CD4-positive, alpha-beta T cell treated with Interleukin-17A for 4 hours (primary cell): ENCODE results near the gene HCN3.
"Not testable (repeated sequence)": the region's sequence is repeated elsewhere in the genome, so short reads cannot be mapped to it uniquely, and the experiment has no call there.

Experiments
- DNase-seq: peaks from one replicate; pipeline ENCODE4 v3.0.0-alpha.2; 2020; ENCODE audit warnings: mixed read lengths

The HCN3 gene

GRCh38 chr1:155285631-155286044, 8.4 kb downstream of the HCN3 start:
- DNase-seq = no peak

DNA sequence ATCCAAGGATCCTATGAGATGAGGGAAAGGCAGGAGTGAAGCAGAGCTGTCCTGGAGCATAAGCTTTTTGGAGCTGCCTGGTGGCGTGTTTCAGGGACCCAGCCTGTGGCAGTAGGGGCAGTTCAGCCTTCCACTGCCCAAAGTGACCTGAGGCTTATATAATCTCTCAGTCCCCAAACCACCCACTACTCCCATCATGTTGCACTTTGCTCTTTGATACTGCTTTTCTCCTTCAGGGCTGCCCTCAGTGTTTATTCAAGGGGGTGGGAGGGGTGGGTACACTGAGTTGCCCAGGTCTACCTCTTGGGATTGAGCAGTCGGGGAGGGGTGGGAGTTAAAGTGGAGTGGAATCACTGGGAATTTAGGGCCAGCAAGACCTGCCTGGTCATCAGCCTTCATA, 9.3 kb downstream of the HCN3 start:
- no peak for DNase-seq

DNA sequence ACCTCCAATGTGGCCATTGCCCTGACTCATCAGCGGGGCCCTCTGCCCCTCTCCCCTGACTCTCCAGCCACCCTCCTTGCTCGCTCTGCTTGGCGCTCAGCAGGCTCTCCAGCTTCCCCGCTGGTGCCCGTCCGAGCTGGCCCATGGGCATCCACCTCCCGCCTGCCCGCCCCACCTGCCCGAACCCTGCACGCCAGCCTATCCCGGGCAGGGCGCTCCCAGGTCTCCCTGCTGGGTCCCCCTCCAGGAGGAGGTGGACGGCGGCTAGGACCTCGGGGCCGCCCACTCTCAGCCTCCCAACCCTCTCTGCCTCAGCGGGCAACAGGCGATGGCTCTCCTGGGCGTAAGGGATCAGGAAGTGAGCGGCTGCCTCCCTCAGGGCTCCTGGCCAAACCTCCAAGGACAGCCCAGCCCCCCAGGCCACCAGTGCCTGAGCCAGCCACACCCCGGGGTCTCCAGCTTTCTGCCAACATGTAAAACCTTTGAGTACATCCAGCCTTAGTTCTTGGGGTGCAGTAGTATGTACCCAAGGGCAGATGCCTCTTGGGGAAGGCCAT, 10.8 kb downstream of the HCN3 start:
- DNase-seq = no peak

DNA sequence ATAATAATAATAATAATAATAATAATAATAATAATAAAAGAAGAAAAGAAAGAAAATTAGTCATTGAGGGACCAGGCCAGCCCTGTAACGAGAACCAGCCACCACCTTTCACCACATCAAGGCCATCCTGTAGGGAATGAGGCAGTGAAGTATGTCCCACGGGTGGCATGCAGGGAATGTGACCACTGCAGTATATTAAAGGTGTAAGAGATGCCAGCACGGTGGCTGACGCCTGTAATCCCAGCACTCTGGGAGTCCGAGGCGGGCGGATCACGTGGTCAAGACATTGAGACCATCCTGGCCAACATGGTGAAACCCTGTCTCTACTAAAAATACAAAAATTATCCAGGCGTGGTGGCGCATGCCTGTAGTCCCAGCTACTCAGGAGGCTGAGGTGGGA, 13.7 kb downstream of the HCN3 start:
- not testable (repeated sequence) for DNase-seq

DNA sequence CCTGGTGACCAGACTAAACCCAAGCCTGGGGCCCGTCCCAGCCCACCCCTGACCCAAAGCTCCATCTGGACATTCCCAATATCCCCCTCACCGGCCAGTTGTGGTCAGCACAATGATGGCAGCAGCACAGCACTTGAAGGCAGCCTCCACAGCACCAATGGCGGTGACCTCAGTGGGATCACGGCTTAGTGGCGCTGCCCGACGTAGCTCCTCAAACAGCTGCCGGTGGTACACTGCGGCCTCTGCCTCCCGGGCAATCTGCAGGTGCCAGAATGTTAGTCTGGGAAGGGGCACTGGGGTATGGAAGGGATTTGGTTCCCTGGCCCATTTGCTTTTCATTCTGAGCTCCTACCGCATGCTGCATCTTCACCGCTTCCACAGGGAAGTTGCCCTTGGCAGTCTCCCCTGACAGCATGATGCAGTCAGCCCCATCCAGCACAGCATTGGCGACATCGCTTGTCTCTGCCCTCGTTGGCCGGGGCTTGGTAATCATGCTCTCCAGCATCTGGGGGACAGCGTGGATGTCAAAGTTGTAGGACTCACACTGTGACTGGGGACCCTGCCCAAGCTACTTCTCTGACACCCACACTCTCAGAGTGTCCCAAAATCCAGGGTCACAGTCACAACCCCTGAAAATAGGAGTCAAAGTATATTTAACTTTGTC, 16.0 kb downstream of the HCN3 start:
- no peak for DNase-seq

DNA sequence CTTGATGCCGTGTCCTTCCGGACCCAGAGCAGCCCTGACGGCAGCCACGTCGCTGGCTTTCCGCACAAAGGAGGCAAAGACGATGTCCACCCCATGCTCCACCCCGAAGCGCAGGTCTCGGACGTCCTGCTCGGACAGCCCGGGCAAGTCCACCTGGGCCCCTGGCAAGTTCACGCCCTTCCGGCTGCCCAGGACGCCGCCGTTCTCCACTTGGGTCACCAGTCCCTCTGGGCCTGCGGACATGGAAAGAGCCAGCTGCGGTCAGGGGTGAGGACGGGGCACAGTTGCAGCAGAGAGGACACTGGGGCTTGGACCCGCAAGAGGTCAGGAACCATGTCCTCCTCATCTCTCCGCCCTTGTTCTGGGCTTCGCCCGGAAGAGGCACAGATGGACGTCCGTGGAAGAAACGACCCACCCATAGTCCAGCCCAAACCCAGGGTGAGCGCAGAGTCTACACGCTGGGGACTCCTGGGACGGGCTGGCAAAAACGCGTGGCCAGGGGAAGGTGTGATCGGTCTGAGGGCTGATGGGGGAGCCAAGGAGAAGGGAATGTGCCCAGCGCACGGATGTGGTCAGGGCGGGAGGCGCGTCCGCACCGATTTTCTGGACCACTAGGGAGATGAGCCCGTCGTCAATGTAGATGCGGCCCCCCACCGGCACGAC, 17.4 kb downstream of the HCN3 start:
- DNase-seq = no peak

- DNase-seq = no peak
These were observed 18.1 kb downstream of the HCN3 start for GRCh38 chr1:155295183-155295941.

GRCh38 chr1:155295942-155296267, 18.6 kb downstream of the HCN3 start:
- no peak for DNase-seq

DNA sequence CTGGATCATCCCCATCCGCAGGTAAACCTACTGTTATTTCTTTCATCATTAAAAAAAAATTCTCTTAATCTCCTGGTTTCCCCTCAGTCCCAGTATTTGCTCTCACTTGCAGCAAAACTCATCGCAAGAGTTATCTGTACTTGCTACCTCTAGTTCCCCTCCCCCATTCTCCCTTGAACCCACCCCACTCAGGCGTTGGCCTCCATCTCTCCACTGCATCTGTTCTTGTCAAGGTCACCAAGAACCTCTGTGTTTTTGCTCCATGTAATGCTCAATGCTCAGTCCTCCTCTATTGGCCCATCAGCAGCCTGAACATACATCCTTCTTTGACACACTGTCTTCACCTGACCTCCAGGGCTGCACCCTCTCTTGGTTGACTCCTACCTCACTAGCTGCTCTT, 19.4 kb downstream of the HCN3 start:
- DNase-seq = no peak

GRCh38 chr1:155297384-155297783, 20.1 kb downstream of the HCN3 start:
- DNase-seq = no peak

DNA sequence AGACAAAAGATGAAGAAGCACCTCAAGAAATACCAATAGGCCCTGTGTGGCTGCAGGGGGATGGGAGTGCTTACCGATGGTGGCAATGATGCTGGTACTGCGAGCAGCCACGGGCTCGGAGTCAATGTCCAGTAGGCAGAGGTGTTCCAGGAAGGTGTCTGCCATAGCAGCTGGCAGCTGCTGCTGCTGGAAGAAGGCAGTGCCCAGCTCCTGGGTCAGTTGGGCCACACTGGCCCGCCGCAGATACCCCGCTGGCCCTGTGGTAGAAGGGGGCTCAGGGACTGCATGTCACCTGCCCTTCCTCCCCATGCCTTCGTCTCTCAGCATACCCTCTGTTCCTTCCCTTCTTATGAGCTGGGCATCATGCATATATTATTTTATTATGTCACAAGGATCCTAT, 22.8 kb downstream of the HCN3 start:
- DNase-seq = no peak

DNA sequence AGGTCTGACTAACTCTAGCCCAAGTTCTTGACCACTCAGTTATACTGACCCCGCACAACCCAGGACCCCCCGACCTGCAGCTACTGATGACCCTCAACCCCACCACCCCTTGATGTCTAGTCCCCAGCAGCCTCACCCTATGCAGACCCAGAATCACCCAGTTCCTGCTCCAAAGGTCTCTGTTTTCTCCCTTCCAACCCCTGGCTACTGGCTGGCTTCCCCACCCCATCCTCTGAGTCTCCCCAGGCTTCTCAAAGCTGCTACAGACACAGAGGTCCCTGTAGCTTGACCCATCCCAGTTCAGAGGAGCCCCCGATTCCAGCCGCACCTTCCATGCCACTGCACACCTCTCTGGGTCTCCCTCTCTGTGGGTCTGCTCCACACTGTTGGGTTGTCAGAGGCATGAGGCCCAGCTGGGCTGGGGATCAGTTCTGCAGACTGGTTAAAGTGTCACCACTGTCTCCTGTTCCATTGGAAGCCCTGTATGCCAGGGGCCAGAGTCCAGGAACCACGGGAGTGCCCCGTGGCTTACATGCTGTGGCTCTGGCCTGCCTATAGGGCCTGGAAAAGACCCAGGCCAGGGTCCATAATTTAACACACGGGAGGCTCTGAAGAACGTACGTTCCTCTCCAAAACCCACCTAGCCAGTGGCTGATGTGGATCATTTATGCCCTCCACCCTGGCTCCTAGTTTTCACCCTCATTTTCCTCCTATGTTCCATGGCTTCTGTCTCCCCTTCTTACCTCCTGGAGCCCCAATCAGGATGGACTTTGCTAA, 23.5 kb downstream of the HCN3 start:
- DNase-seq = no peak

DNA sequence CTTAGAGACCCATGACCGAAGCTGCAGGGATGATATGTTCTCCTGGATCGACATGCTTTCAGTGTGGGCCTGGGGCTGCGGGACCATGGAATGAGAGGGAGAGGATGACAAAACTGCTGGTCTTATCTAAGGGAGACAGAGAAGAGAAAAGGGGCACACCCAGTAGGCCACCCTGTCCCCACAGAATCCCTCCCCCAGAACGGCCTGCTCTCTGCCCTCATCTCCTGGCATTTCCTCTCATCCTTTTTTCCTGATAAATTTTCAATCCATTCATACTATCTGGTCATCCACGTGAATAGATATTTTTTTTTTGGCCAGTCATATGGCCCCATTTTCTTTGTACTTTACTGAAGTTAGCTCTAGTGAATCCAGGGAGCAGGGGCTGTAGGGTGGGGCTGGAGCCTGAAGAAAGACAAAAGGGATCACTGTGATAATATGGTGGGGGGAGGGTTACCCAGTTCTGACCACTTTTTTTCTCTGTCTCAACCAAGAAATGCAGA, 24.1 kb downstream of the HCN3 start, which contains the start of gene PKLR:
TSS of gene PKLR (minus strand) at position 97 of the 500 bp plus-strand sequence. CDS start at position 54, 43 bp downstream.
- no peak for DNase-seq

DNA sequence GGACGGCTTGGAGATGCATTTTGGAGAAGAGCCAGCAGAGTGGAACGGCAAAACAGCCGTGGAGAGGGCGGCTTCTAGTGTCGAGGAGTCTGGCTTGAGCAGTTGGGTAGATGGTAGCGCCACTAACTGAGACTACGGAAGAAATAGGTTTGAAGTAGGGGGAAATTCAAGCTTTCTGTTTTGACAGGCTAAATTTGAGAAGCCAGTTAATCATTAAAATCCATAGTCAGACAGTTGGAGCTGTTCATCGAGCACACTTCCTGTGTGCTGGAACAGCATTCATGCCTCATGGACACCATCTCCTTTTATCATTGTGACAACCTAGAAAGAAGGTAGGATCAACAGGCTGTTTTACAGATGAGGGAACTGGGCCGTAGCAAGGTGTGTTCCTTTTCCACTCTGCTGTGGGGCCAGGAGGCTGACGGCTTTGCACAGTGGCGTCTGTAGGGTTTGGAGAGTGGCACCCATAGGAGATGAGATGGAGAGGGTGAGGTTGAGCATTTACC, 27.3 kb downstream of the HCN3 start:
- no peak for DNase-seq

DNA sequence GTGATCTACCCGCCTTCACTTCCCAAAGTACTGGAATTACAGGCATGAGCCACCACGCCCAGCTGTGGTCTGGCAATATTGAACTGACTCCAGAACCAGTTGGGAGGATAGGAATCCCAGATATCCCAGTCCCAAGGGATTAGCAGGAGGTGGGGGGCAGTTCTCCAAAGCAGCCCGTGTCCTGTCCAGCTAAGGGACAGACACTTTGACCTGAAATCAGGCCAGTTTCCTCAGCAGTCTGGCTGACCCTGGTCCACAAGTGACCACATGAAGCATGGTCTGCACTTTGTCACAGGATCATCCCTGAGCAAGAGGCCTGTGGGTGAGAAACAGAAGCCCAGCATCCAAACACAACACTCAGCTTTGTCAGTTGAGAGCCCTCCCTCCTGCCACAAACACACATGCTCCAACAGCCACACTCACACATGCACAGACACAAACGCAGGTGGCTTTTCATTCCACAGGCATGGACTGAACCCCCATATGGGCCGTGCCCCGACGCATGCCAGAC, 28.7 kb downstream of the HCN3 start:
- DNase-seq = no peak

- DNase-seq = no peak
These were observed 30.0 kb downstream of the HCN3 start for GRCh38 chr1:155307247-155307740.

DNA sequence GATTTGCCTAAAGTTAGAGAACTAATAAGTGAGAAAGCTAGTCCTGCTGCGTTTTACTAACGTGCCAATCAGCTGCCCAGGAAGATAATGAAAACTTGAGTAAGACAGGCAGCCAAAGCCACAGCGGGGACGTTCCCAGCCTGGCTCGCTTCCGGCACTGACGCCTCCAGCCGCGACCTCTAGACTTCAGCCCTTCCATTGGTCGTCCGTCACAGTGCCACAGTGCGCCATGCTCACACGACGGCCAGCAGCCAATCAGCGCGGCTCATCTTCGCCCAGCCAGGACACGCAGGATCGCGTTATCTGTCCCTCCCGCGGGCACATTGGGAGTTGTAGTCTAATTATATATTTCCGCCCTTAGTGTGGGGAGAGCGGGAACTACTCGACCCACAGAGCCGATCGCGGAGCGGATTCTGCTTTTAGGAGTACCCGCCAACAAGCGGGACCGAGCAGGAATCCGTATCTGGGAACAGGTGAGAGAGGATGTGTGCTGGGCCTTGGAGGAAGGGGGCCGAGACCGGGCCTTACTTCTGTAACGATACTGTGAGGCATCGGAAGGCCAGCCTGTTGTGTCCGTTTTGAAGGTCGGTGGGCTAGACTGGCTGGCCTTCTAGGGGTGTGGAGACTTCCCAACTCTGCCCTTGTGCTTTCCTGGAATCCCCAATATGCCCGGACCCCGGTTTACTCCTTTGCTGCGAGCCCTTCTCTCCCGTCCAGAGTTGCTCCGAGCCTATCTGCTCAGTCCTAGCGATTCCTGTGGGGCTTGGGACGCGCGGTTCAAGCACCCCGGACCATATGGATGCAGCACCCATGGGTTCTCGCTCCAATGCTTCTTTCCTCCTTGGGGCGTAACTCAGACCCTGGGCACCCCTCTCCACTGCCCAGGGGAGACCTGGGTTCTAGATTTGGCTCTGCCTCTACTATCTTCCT, 31.5 kb downstream of the HCN3 start, which contains the start of gene FDPS:
TSS of gene FDPS (plus strand) at position 374 of the 930 bp plus-strand sequence. CDS start 924 bp downstream, outside the sequence.
- DNase-seq = peak; percentile 96

DNA sequence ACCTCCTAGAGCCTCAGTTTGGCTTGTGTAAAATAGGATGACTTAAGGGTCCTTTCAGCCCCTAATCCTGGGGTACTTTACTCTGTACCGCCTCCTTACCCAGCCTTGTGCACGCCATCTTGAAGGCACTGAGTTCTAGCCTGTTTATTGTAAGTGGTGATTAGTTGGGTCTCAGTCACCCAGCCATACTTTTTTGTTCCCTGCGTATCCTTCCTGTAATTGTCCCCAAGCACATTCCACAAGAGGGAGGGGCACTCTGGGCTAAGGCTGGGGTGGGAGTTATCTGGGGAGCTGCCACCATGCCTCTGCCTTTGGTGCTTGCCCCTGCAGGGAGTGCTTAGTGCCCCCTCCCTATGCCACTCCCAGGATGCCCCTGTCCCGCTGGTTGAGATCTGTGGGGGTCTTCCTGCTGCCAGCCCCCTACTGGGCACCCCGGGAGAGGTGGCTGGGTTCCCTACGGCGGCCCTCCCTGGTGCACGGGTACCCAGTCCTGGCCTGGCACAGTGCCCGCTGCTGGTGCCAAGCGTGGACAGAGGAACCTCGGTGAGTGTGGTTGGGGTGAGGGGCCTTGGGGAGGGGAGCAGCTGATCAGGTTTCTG, 32.3 kb downstream of the HCN3 start:
- DNase-seq = no peak

- DNase-seq = no peak
These were observed 36.0 kb downstream of the HCN3 start for GRCh38 chr1:155313261-155313660.

DNA sequence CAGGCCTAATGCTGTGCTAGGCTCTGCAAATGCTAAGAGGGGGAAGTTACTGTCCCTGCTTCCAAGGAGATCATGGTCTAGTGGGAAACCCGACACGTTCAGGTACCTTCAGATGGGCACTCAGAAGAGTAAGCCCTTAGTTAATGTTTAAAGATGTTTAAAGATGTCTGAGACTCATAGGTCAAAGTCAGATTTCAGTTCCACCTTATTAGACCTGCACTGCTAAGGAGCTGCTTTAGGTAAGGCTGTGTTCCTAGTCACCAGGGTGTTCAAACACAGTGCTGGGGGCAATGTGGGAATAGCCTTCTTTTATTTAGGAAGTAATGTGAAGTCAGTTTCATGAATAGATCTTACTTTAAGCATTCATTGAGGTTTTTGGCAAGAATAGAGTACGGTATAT, 39.7 kb downstream of the HCN3 start:
- no peak for DNase-seq
